PC-9 (cell line): ENCODE measurements around the gene MKX.

Experiments
- CTCF ChIP-seq: fragments of 200-600 bp; sonication (generic); conservative IDR thresholded peaks from 2 replicates; pipeline ENCODE4 v1.6.1; 2017; ENCODE audit warnings: mixed run types, antibody characterized with exemption, mild to moderate bottlenecking, moderate library complexity
- EZH2 ChIP-seq: fragments of 200-600 bp; sonication (generic); IDR thresholded peaks from 2 replicates; pipeline ENCODE4 v1.8.0; 2017; ENCODE audit warnings: antibody characterized with exemption, low read depth

GRCh38 chr10:27664461-27664860 lies 81.2 kb downstream of the MKX start:
- no peak for TF ChIP-seq CTCF
- TF ChIP-seq EZH2, result no peak
